HepG2 (cell line): Measurements from ENCODE around the gene PIF1. TPM values are rescaled to one million over a fixed set of nuclear protein-coding genes. Genes with fewer than 3 reads are reported as not detected.

Source experiments
- ATAD3A ChIP-seq: sonication (generic); formaldehyde crosslinking; IDR thresholded peaks from 2 replicates; pipeline ENCODE4 v1.4.0; 2020; ENCODE audit warnings: missing genetic modification reagents
- ELF3 ChIP-seq: IDR thresholded peaks from 2 replicates; pipeline ENCODE4 v1.6.1; 2016; ENCODE audit warnings: missing genetic modification reagents, missing compliant biosample characterization
- HDAC1 ChIP-seq: sonication (generic); formaldehyde crosslinking; IDR thresholded peaks from 2 replicates; pipeline ENCODE4 v1.5.1; 2020; ENCODE audit warnings: mild to moderate bottlenecking, missing genetic modification reagents
- HNF4A ChIP-seq: sonication (generic); formaldehyde crosslinking; IDR thresholded peaks from 2 replicates; pipeline ENCODE4 v1.4.0; 2020; ENCODE audit warnings: missing genetic modification reagents
- MTF1 ChIP-seq: sonication (generic); formaldehyde crosslinking; IDR thresholded peaks from 2 replicates; pipeline ENCODE4 v1.5.0; 2020; ENCODE audit warnings: missing genetic modification reagents
- PAF1 ChIP-seq: IDR thresholded peaks from 2 replicates; pipeline ENCODE4 v1.6.1; 2016; ENCODE audit warnings: missing genetic modification reagents, missing compliant biosample characterization
- RELA ChIP-seq: sonication (generic); formaldehyde crosslinking; IDR thresholded peaks from 2 replicates; pipeline ENCODE4 v1.4.0; 2020; ENCODE audit warnings: missing genetic modification reagents
- TEAD3 ChIP-seq: optimal IDR thresholded peaks from 2 replicates; pipeline ENCODE3; 2016; ENCODE audit warnings: borderline replicate concordance
- ZNF260 ChIP-seq: sonication (generic); formaldehyde crosslinking; IDR thresholded peaks from 2 replicates; pipeline ENCODE4 v1.4.0; 2020; ENCODE audit warnings: missing genetic modification reagents, low read depth, mild to moderate bottlenecking, borderline replicate concordance
- ZNF350 ChIP-seq: sonication (generic); formaldehyde crosslinking; IDR thresholded peaks from 2 replicates; pipeline ENCODE4 v1.4.0; 2020; ENCODE audit warnings: mild to moderate bottlenecking, low read depth, missing genetic modification reagents, borderline replicate concordance
- ZNF468 ChIP-seq: sonication (generic); formaldehyde crosslinking; IDR thresholded peaks from 2 replicates; pipeline ENCODE4 v1.8.0; 2022; ENCODE audit warnings: mild to moderate bottlenecking, moderate library complexity, missing genetic modification reagents
- ZNF672 ChIP-seq: sonication (generic); formaldehyde crosslinking; IDR thresholded peaks from 2 replicates; pipeline ENCODE4 v1.8.1; 2022; ENCODE audit warnings: missing genetic modification reagents
- ZNF724P ChIP-seq: sonication (generic); formaldehyde crosslinking; IDR thresholded peaks from 2 replicates; pipeline ENCODE4 v1.8.0; 2022; ENCODE audit warnings: missing genetic modification reagents, borderline replicate concordance
- ZNF816 ChIP-seq: sonication (generic); formaldehyde crosslinking; IDR thresholded peaks from 2 replicates; pipeline ENCODE4 v1.8.0; 2022; ENCODE audit warnings: missing genetic modification reagents, mild to moderate bottlenecking, borderline replicate concordance
- polyA plus RNA-seq, 8 experiments: library from polyadenylated mRNA; depleted of rRNA in 3 of 8; stranded (reverse) in 7 of 8; unstranded in 1 of 8; fragments of >200 nt; fragmentation: Illumina TruSeq in 4 of 8; extraction: Trizol in 4 of 8; gene quantifications; 2 replicates each; pipeline versions ENCODE4 v1.2.1 to v1.2.3, GENCODE V29; 2011 to 2016; ENCODE audit warnings: low read depth in 4 of 8, missing spikeins in 1 of 8, mixed read lengths in 1 of 8; ENCODE audit not compliant: insufficient read depth in 1 of 8
- total RNA-seq, 5 experiments: library from RNA; depleted of rRNA; stranded (reverse); fragments of >200 nt; fragmentation: Illumina TruSeq; extraction: Trizol; gene quantifications; 2 replicates each; pipeline ENCODE4 v1.2.3, GENCODE V29; 2016; ENCODE audit warnings: low read depth in 1 of 5
- TF ChIP-seq, protein P1 (sequence below): sonication (generic); formaldehyde crosslinking; IDR thresholded peaks from 2 replicates; pipeline ENCODE4 v1.4.0; 2020; ENCODE audit warnings: missing genetic modification reagents, borderline replicate concordance
- TF ChIP-seq, protein P2 (sequence below): sonication (generic); formaldehyde crosslinking; IDR thresholded peaks from 2 replicates; pipeline ENCODE4 v1.4.0; 2020; ENCODE audit warnings: mild to moderate bottlenecking, missing genetic modification reagents
- TF ChIP-seq, protein P3 (sequence below): sonication (generic); formaldehyde crosslinking; IDR thresholded peaks from 2 replicates; pipeline ENCODE4 v1.4.0; 2020; ENCODE audit warnings: low read depth, mild to moderate bottlenecking, missing genetic modification reagents
- TF ChIP-seq, protein P4 (sequence below): sonication (generic); formaldehyde crosslinking; IDR thresholded peaks from 2 replicates; pipeline ENCODE4 v1.4.0; 2020; ENCODE audit warnings: missing genetic modification reagents
- TF ChIP-seq, protein P5 (sequence below): IDR thresholded peaks from 2 replicates; pipeline ENCODE4 v1.6.1; 2016; ENCODE audit warnings: mild to moderate bottlenecking

PIF1 gene
- total and polyA plus RNA-seq, 2 of the 13 experiments (the other 11 are each of a cell fraction or from before 2014, with no cell fraction given): 18.5 to 19.7 TPM

DNA sequence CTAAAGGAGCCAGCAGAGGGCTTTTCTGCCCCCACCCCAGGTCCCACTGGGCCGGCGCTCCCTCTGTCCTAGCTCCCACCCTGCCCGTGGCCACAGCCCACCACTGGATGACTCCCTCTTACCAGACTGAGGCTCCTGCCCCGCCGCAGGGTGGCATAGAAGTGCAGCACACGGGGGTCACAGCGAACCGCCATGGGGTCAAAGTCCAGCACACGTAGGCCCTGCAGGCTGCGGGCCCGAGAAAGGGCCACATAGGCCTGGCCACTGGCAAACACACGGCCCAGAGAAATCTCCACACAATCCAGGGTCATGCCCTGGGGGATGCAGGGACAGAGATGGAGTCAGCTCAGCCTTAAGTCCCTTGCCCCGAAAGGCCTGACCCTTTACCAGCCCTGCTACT lies 9.0 kb downstream of the PIF1 start (continued):
- peak; percentile 36; the same call in 1 of the 2 replicates for TF ChIP-seq ELF3
- no peak for TF ChIP-seq ZNF724P
- TF ChIP-seq HNF4A (CRISPR knock-in tag): peak; percentile 99
- TF ChIP-seq RELA (CRISPR knock-in tag): no peak
- TF ChIP-seq ATAD3A (CRISPR knock-in tag): peak; percentile 49; the same call in 1 of the 2 replicates
- no peak for TF ChIP-seq ZNF468 (CRISPR knock-in tag)
- no peak for TF ChIP-seq ZNF816
- TF ChIP-seq PAF1 (CRISPR knock-in tag): no peak
- no peak for TF ChIP-seq MTF1 (CRISPR knock-in tag)
- TF ChIP-seq, protein P1, sequence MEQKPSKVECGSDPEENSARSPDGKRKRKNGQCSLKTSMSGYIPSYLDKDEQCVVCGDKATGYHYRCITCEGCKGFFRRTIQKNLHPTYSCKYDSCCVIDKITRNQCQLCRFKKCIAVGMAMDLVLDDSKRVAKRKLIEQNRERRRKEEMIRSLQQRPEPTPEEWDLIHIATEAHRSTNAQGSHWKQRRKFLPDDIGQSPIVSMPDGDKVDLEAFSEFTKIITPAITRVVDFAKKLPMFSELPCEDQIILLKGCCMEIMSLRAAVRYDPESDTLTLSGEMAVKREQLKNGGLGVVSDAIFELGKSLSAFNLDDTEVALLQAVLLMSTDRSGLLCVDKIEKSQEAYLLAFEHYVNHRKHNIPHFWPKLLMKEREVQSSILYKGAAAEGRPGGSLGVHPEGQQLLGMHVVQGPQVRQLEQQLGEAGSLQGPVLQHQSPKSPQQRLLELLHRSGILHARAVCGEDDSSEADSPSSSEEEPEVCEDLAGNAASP (CRISPR knock-in tag): no peak
- no peak for TF ChIP-seq ZNF672
- TF ChIP-seq, protein P2, sequence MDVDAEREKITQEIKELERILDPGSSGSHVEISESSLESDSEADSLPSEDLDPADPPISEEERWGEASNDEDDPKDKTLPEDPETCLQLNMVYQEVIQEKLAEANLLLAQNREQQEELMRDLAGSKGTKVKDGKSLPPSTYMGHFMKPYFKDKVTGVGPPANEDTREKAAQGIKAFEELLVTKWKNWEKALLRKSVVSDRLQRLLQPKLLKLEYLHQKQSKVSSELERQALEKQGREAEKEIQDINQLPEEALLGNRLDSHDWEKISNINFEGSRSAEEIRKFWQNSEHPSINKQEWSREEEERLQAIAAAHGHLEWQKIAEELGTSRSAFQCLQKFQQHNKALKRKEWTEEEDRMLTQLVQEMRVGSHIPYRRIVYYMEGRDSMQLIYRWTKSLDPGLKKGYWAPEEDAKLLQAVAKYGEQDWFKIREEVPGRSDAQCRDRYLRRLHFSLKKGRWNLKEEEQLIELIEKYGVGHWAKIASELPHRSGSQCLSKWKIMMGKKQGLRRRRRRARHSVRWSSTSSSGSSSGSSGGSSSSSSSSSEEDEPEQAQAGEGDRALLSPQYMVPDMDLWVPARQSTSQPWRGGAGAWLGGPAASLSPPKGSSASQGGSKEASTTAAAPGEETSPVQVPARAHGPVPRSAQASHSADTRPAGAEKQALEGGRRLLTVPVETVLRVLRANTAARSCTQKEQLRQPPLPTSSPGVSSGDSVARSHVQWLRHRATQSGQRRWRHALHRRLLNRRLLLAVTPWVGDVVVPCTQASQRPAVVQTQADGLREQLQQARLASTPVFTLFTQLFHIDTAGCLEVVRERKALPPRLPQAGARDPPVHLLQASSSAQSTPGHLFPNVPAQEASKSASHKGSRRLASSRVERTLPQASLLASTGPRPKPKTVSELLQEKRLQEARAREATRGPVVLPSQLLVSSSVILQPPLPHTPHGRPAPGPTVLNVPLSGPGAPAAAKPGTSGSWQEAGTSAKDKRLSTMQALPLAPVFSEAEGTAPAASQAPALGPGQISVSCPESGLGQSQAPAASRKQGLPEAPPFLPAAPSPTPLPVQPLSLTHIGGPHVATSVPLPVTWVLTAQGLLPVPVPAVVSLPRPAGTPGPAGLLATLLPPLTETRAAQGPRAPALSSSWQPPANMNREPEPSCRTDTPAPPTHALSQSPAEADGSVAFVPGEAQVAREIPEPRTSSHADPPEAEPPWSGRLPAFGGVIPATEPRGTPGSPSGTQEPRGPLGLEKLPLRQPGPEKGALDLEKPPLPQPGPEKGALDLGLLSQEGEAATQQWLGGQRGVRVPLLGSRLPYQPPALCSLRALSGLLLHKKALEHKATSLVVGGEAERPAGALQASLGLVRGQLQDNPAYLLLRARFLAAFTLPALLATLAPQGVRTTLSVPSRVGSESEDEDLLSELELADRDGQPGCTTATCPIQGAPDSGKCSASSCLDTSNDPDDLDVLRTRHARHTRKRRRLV (CRISPR knock-in tag): no peak
- TF ChIP-seq HDAC1 (CRISPR knock-in tag): peak; percentile 60; the same call in 1 of the 2 replicates
- TF ChIP-seq, protein P3, sequence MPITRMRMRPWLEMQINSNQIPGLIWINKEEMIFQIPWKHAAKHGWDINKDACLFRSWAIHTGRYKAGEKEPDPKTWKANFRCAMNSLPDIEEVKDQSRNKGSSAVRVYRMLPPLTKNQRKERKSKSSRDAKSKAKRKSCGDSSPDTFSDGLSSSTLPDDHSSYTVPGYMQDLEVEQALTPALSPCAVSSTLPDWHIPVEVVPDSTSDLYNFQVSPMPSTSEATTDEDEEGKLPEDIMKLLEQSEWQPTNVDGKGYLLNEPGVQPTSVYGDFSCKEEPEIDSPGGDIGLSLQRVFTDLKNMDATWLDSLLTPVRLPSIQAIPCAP (CRISPR knock-in tag): no peak
- TF ChIP-seq, protein P4, sequence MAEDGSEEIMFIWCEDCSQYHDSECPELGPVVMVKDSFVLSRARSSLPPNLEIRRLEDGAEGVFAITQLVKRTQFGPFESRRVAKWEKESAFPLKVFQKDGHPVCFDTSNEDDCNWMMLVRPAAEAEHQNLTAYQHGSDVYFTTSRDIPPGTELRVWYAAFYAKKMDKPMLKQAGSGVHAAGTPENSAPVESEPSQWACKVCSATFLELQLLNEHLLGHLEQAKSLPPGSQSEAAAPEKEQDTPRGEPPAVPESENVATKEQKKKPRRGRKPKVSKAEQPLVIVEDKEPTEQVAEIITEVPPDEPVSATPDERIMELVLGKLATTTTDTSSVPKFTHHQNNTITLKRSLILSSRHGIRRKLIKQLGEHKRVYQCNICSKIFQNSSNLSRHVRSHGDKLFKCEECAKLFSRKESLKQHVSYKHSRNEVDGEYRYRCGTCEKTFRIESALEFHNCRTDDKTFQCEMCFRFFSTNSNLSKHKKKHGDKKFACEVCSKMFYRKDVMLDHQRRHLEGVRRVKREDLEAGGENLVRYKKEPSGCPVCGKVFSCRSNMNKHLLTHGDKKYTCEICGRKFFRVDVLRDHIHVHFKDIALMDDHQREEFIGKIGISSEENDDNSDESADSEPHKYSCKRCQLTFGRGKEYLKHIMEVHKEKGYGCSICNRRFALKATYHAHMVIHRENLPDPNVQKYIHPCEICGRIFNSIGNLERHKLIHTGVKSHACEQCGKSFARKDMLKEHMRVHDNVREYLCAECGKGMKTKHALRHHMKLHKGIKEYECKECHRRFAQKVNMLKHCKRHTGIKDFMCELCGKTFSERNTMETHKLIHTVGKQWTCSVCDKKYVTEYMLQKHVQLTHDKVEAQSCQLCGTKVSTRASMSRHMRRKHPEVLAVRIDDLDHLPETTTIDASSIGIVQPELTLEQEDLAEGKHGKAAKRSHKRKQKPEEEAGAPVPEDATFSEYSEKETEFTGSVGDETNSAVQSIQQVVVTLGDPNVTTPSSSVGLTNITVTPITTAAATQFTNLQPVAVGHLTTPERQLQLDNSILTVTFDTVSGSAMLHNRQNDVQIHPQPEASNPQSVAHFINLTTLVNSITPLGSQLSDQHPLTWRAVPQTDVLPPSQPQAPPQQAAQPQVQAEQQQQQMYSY (CRISPR knock-in tag): no peak
- no peak for TF ChIP-seq ZNF260 (CRISPR knock-in tag)
- peak; percentile 29 for TF ChIP-seq TEAD3
- TF ChIP-seq, protein P5, sequence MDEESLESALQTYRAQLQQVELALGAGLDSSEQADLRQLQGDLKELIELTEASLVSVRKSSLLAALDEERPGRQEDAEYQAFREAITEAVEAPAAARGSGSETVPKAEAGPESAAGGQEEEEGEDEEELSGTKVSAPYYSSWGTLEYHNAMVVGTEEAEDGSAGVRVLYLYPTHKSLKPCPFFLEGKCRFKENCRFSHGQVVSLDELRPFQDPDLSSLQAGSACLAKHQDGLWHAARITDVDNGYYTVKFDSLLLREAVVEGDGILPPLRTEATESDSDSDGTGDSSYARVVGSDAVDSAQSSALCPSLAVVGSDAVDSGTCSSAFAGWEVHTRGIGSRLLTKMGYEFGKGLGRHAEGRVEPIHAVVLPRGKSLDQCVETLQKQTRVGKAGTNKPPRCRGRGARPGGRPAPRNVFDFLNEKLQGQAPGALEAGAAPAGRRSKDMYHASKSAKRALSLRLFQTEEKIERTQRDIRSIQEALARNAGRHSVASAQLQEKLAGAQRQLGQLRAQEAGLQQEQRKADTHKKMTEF (CRISPR knock-in tag): 0 out of 2 replicates have a peak, but pooled peaks have one; percentile 27
- TF ChIP-seq ZNF350: peak; percentile 52; the same call in 1 of the 2 replicates
